ENCODE measurements around the gene TTLL1.

- TF ChIP-seq CTCF (optimal IDR thresholded peaks at IDR 0.05 in 1 of 3, IDR thresholded peaks at IDR 0.05 in 1 of 3, conservative IDR thresholded peaks at IDR 0.05 in 1 of 3; ENCODE audit: extremely low read depth in 1 of 3, insufficient read depth in 2 of 3, low read length in 3 of 3) (peak; percentile 16 to 35 (median 17)), EZH2 (IDR thresholded peaks at IDR 0.05; ENCODE audit: low read length) (no peak)
Measured at GRCh38 chr22:43053176-43053575, 36.0 kb downstream of the TTLL1 start.
